ENCODE results near the gene LPIN1. TPM values are rescaled to one million over a fixed set of nuclear protein-coding genes. Genes with fewer than 3 reads are reported as not detected.

LPIN1 gene
- total RNA-seq, 2 donors from 2014 or later: 68.6 to 92.9 TPM

DNA sequence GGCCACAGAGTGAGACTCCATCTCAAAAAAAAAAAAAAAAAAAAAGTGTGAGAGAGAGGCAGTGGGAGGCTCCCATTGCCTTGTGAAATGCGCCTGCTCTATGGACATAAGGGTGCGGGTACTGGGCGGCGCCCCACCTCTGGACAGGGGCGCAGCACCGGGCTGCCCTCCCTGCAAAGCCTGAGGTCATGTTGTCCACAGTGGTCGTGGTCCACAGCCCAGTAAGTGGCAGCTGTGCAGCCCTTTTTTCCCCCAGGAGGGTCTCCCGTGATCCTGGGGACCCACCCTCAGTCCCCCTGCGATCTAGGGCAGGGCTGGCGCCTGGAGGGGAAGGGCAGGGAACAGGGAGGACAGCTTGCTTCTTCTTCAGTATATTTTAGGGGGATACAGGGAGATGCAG, 37.8 kb downstream of the LPIN1 start:
- DNase-seq (ENCODE audit: low spot score in 2 of 2) (no peak), ATAC-seq (no peak)
- H3K9me3 Mint-ChIP-seq: no peaks in the 10 kb centered on the region
- H3K36me3 Mint-ChIP-seq: peaks cover 28 to 32% of the 10 kb centered on the region in 2 donors
- no peak overlapping the region for H3K27ac Mint-ChIP-seq

DNA sequence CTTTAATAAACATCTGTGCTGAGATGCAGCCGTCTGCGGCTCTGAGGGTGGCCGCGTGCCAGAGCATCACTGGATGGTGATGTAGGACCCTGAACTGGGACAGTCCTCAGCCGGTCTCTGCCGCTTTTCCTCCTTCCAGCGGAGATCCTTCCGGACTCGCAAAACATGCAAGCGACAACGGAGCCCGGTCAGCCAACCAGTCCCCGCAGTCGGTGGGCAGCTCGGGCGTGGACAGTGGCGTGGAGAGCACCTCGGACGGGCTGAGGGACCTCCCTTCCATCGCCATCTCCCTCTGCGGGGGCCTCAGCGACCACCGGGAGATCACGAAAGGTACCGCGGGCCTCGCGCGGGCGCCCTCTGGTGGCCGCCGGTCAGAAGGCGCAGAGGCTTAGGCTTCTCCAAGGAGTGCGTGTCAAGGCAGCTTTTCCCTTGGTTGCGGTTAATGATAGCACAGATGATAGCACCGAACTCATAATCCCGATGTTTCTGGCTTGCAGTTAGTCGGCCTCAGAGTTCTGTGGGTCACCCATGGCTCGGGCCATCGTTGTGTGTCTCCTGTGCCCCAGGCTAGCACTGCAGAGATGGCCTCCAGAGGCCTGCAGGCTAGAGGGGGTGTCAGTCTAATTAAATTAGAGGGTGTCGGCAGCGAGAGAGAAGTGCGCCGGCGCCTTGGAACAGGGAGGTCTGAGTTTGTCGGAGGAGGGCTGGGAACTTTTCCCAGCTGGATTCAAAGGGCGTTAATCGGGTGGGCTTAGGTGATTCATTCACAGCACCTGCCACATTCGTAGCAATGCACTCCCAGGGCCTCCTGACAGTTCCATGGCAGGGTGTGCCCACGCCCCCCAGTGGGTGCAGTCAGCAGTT, 38.5 kb downstream of the LPIN1 start:
- H3K36me3 Mint-ChIP-seq: peaks cover 27 to 31% of the 10 kb centered on the region in 2 donors
- DNase-seq (ENCODE audit: low spot score in 2 of 2) (peak in 1 of 2 donors; percentile 60), ATAC-seq (peak; percentile 64 to 73)
- H3K9me3 Mint-ChIP-seq: no peaks in the 10 kb centered on the region
- no peak overlapping the region for H3K27ac Mint-ChIP-seq

GRCh38 chr2:11785611-11785940, 39.1 kb downstream of the LPIN1 start:
- no peak for DNase-seq (ENCODE audit: low spot score in 2 of 2)
- no peaks in the 10 kb centered on the region for H3K9me3 Mint-ChIP-seq
- H3K27ac Mint-ChIP-seq: no peak overlapping the region
- peaks cover 27 to 37% of the 10 kb centered on the region in 2 donors for H3K36me3 Mint-ChIP-seq
- ATAC-seq: no peak

DNA sequence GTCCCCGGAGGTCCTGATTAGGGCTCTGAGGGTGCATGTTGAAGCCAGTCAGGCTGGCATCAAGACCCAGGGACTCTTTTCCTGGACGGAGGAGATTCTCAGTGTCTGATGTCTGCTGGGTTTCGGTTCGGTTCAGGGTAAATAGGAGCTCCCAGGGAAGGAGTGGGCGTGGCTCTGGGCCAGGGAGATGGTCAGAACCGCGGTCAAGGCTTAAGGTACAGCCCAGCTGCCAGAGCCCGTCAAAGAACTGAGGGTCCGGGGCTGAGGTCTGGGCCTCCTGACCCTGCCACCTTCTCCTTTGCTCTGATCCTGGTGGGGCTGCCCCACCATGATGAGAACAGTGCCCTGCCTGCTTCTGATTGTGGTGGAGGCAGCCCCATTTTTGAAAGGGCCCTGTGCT, 39.8 kb downstream of the LPIN1 start:
- Mint-ChIP-seq H3K27ac (no peak overlapping the region), H3K36me3 (peaks cover 27 to 44% of the 10 kb centered on the region in 2 donors)

DNA sequence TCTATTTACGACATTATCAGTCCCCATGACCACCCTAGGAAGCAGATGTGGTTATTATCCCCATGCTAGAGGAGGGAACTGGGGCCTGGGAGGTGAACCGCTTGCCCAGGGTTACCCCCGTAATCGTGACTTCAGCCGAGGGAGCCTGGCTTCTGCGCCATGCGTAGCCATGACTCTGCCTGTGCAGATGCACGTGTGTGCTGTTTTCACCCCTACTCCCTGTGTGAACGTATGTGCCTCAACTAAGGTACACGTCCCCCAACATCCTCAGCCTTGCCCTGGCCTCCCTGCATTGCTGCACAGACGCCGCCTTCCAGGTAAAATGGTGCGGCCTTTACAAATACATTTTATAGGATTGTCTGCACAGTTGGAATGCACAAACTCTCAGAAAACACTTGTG, 40.2 kb downstream of the LPIN1 start:
- Mint-ChIP-seq H3K27ac (no peak overlapping the region), H3K36me3 (peaks cover 27 to 48% of the 10 kb centered on the region in 2 donors), H3K9me3 (no peaks in the 10 kb centered on the region)
- ATAC-seq (no peak), DNase-seq (ENCODE audit: low spot score in 2 of 2) (no peak)

More for the DNA sequence above, 39.8 kb downstream of the LPIN1 start:
- no peaks in the 10 kb centered on the region for H3K9me3 Mint-ChIP-seq
- ATAC-seq (no peak), DNase-seq (ENCODE audit: low spot score in 2 of 2) (no peak)

DNA sequence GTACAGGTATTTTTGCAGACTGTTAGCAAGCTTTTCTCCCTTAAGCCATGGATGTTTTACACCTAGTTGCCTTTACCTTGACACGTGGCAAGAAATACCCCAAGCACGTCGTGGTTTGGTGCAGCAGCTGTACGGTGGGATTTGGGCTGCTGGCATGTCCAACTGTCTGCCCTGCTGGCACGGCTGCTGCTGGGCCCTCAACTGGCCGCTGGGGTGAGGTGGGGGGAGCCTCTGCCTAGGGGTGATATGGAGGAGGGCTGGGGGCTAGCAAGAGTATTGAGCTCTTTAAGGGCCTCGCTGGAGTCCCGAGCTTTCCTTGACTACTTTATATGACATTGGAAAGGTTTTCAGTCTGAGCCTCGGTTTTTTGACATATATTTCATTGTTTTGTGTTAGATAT, 41.6 kb downstream of the LPIN1 start:
- Mint-ChIP-seq H3K27ac (no peak overlapping the region), H3K36me3 (peaks cover 31 to 52% of the 10 kb centered on the region in 2 donors), H3K9me3 (no peaks in the 10 kb centered on the region)
- DNase-seq (ENCODE audit: low spot score in 2 of 2): no peak
- no peak for ATAC-seq

- Mint-ChIP-seq H3K36me3 (peaks cover 37 to 58% of the 10 kb centered on the region in 2 donors), H3K9me3 (no peaks in the 10 kb centered on the region), H3K27ac (no peak overlapping the region)
- DNase-seq (ENCODE audit: low spot score in 2 of 2): no peak
- no peak for ATAC-seq
Measured at GRCh38 chr2:11788461-11789124, 42.2 kb downstream of the LPIN1 start.

DNA sequence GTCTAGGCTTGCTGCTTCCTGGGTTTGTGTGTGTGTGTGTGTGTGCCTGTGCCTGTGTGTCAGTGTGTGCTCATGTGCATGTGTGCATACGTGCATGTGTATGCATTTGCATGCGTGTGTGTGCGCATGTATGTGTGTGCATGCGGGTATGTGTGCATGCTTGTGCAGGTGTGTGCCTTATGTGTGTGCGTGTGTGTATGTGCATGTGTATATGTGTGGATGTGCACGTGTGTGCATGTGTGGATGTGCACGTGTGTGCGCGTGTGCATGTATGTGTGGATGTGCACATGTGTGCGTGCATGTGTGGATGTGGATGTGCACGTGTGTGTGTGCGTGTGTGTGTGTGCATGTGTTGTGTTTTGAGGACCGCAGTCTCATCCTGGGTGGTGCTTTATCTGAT, 42.8 kb downstream of the LPIN1 start:
- Mint-ChIP-seq H3K27ac (no peak overlapping the region), H3K36me3 (peaks cover 40 to 60% of the 10 kb centered on the region in 2 donors), H3K9me3 (no peaks in the 10 kb centered on the region)
- ATAC-seq (no peak), DNase-seq (ENCODE audit: low spot score in 2 of 2) (no peak)

DNA sequence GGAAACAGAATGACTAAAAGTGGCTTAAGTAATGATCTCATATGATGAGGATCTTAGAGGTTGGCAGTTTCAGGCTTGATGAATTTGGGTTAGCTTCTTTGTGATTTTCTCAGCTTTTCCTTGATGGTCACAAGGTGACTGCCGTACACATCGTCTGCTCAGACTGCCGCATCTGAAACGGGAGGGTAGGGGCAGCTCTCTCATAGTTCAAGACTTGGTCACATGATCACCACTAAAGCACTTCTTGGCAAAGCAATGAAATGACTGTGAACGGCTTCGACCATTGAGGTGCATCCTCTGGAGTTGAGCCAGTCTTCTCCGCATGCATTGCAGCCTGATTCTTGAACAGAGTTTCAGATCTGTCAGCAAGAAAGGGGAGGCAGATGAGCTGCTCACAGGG, 43.8 kb downstream of the LPIN1 start:
- no peaks in the 10 kb centered on the region for H3K9me3 Mint-ChIP-seq
- no peak for DNase-seq (ENCODE audit: low spot score in 2 of 2)
- no peak overlapping the region for H3K27ac Mint-ChIP-seq
- peak in 1 of 2 donors; percentile 50 for ATAC-seq
- peaks cover 31 to 52% of the 10 kb centered on the region in 2 donors for H3K36me3 Mint-ChIP-seq

DNA sequence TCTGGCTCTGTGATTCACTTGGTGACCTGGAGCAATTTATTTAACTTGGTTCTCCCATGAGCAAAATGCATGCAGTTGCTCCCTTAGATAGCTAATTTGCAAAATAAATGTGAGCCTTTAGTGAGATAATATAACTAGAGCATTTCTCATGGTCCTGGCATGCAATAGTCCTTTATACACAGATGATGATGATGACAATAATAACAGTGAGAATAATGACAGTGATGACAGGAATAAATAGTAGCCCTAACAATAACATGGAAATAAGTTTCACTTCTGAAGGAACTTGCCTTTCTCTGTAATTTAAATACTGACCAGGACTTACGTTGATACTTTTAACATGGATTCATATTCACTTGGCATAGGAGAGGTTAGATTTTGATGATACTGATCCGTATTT, 49.2 kb downstream of the LPIN1 start:
- DNase-seq (ENCODE audit: low spot score in 2 of 2) (no peak), ATAC-seq (no peak)
- H3K27ac Mint-ChIP-seq: no peak overlapping the region
- peaks cover 18 to 50% of the 10 kb centered on the region in 2 donors for H3K36me3 Mint-ChIP-seq
- no peaks in the 10 kb centered on the region for H3K9me3 Mint-ChIP-seq

DNA sequence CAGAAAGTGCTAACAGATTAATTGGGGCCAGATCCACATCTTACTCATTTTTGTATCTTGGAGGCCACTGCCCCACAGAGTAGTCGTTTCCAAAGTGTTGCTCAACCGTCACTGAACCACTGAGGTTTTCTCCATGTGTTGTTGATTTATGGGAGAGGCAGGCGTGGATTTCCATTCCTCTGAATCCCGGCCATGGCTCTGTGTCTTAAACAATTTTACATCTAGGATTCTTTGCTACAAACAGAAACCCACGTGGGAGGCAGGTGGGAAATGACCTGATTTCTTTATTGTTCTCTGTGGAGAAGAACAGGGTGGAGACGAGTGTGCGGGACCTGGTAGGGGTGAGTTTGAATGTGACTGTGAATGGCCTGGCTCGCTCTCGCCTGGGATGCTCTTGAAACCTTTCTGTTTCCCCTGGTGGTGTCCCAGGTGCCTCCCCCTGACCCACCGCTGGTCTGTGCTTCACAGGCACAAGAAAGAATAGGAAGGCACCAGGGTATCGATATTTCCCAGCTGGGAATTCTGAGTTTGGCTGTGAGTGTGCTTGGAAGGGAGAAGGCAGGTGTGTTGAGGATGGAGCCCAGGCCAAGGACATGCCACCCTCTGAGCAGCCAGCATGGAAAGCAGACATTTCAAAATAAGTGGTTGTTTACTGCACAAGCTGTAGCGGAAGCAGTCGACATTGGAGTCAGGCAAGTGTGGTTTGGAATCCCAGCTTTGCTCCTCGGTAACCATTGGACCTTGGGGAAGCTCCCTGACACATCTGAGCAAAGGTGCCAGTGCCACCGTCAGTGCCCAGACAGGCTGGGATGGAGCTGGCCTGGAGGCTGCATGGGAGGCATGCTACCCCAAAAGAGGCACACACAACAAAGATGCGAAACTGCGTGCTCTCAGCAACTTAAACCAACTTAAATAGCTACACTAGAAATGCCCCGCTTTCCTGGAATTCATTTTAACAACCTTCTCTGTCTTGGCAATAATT, 50.0 kb downstream of the LPIN1 start:
- ATAC-seq (peak; percentile 26 to 43), DNase-seq (ENCODE audit: low spot score in 2 of 2) (no peak)
- Mint-ChIP-seq H3K36me3 (peaks cover 18 to 41% of the 10 kb centered on the region in 2 donors), H3K9me3 (no peaks in the 10 kb centered on the region), H3K27ac (peak overlapping the region in 1 of 2 donors; percentile 13)

DNA sequence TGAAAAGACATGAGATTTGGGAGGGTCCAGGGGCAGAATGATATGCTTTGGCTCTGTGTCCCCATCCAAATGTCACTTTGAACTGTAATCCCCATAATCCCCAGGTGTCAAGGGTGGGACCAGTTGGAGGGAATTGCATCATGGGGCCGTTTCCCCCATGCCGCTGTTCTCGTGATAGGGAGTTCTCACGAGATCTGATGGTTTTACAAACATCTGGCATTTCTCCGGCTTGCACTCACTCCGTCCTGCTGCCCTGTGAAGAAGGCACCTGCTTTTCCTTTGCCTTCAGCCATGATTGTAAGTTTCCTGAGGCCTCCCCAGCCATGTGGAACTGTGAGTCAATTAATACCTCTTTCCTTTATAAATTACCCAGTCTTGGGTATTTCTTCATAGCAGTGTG, 51.4 kb downstream of the LPIN1 start:
- peaks cover 15 to 32% of the 10 kb centered on the region in 2 donors for H3K36me3 Mint-ChIP-seq
- no peak for DNase-seq (ENCODE audit: low spot score in 2 of 2)
- no peak overlapping the region for H3K27ac Mint-ChIP-seq
- H3K9me3 Mint-ChIP-seq: no peaks in the 10 kb centered on the region
- no peak for ATAC-seq

- Mint-ChIP-seq H3K36me3 (peaks cover 9 to 22% of the 10 kb centered on the region in 2 donors), H3K27ac (peak overlapping the region in 1 of 2 donors; percentile 78), H3K9me3 (no peaks in the 10 kb centered on the region)
- ATAC-seq (no peak), DNase-seq (ENCODE audit: low spot score in 2 of 2) (no peak)
Measured at GRCh38 chr2:11798701-11799435, 52.4 kb downstream of the LPIN1 start.

DNA sequence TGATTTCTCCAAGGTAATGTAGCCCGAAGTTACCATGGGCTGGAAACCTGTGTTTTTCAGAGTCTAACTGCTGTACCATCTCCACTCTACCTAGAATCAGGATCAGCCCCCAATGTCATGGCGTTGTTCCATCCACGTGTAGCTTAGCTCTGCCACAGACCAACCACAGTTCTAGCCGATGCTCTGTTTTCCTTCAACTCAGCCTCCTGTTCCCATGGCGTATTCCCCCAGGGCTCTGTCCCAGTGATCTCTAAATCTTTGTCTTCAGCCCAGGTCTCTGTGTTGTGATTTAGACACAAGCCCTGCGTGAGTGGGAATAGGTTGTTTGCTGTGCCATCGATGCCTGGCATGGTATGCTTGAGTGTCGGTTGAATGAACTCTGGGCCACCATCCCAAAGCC, 53.4 kb downstream of the LPIN1 start:
- ATAC-seq: no peak
- Mint-ChIP-seq H3K9me3 (no peaks in the 10 kb centered on the region), H3K36me3 (peaks cover 11 to 25% of the 10 kb centered on the region in 2 donors), H3K27ac (no peak overlapping the region)
- DNase-seq (ENCODE audit: low spot score in 2 of 2): no peak

DNA sequence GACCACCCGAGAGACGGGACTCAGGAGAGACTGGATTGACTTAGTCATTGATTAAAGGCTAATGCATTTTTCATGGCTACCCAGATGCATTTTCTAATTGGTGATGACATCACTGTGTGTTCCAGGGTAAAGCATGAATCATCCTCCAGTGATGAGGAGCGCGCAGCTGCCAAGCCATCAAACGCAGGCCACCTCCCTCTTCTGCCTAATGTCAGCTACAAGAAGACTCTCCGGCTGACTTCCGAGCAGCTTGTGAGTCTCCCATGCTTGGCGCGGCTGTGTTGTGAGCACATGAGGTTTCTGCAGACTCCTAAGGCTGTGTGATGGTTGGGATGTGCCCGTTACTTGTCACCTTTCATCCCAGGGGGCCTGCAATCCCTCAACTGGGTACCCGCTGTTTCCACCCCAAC, 56.4 kb downstream of the LPIN1 start:
- Mint-ChIP-seq H3K36me3 (peaks cover 19 to 21% of the 10 kb centered on the region in 2 donors), H3K9me3 (no peaks in the 10 kb centered on the region), H3K27ac (peak overlapping the region in 1 of 2 donors; percentile 70)
- no peak for ATAC-seq
- no peak for DNase-seq (ENCODE audit: low spot score in 2 of 2)

DNA sequence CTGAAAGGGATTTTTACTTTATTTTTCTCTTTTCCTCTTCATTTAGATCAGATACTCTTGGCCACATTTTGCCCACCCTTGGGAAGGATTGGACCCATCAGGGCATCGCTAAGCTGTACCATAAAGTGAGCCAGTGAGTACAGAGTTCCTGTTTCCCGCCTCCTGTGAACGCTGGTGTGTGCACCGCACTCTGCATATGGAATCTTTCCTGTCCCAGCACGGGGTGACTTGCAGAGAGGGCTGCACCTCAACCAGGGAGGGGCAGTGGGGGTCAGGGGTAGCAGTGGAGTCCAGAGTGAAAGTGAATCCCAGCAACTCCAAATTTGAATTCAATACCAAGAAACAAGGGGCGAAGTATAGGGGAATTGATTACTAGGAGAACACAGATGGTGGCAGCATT, 58.6 kb downstream of the LPIN1 start:
- ATAC-seq: no peak
- no peaks in the 10 kb centered on the region for H3K9me3 Mint-ChIP-seq
- DNase-seq (ENCODE audit: low spot score in 2 of 2): no peak
- H3K36me3 Mint-ChIP-seq: peaks cover 25% of the 10 kb centered on the region in 2 donors
- H3K27ac Mint-ChIP-seq: peak overlapping the region in 1 of 2 donors; percentile 17

Data from activated naive CD4-positive, alpha-beta T cell treated with anti-CD3 and anti-CD28 coated beads, Interleukin-2, amount 50 U/mL, for 72 hours (primary cell).